B cell (primary cell): ENCODE data around the gene ITGA6. TPM values are rescaled to one million over a fixed set of nuclear protein-coding genes. Genes with fewer than 3 reads are reported as not detected.

ENCODE experiments used
- ATAC-seq: fragments of 200-7000 bp; cut with Tn5 transposase; one replicate; pipeline ENCODE4 v1.10.0; 2021; ENCODE audit warnings: low read depth, mild to moderate bottlenecking, moderate number of reproducible peaks, moderate library complexity
- CTCF ChIA-PET: fragments of 350-600 bp; sonication (Branson Sonifier 250); formaldehyde crosslinking; loops from one replicate; lab custom pipeline; 2021; ENCODE audit warnings: antibody characterized with exemption, inconsistent platforms; lab: Charles Lee
- POLR2A ChIA-PET: fragments of 350-600 bp; sonication (Branson Sonifier 250); formaldehyde crosslinking; loops from one replicate; lab custom pipeline; 2021; ENCODE audit warnings: antibody characterized with exemption; lab: Charles Lee
- DNase-seq: peaks from one replicate; pipeline ENCODE4 v3.0.0; 2013
- H2AFZ ChIP-seq: 2 replicates; pipeline ENCODE4 v1.6.1; 2012; ENCODE audit warnings: mild to moderate bottlenecking, low read depth, low read length; ENCODE audit not compliant: insufficient read depth, poor library complexity, severe bottlenecking
- H3K27ac ChIP-seq, 2 donors: 1 replicate in 1 of 2; 2 replicates in 1 of 2; pipeline ENCODE4 v1.5.1; 2012 to 2013; ENCODE audit warnings: low read length in 2 of 2, mild to moderate bottlenecking in 2 of 2, moderate library complexity in 1 of 2
- H3K27me3 ChIP-seq, 4 experiments: fragments of 200-600 bp in 1 of 4; sonication (generic) in 1 of 4; replicated peaks in 1 of 4; 1 replicate in 2 of 4; 2 replicates in 2 of 4; pipeline versions ENCODE4 v1.6.1 to v1.7.0; 2013 to 2016; ENCODE audit warnings: low read length in 3 of 4, mild to moderate bottlenecking in 2 of 4, mixed read lengths in 1 of 4, moderate library complexity in 1 of 4; ENCODE audit not compliant: insufficient read depth in 4 of 4, control insufficient read depth in 3 of 4; ENCODE audit errors: control extremely low read depth in 1 of 4
- H3K36me3 ChIP-seq, 2 experiments: replicated peaks in 1 of 2; 1 replicate in 1 of 2; 2 replicates in 1 of 2; pipeline versions ENCODE4 v1.6.1 to v1.7.1; 2013; ENCODE audit warnings: low read length in 1 of 2; ENCODE audit not compliant: insufficient read depth in 2 of 2, control insufficient read depth in 1 of 2; ENCODE audit errors: control extremely low read depth in 1 of 2, extremely low read depth in 1 of 2
- H3K4me1 ChIP-seq, 2 donors: fragments of 200-600 bp in 1 of 2; sonication (generic) in 1 of 2; 1 replicate in 1 of 2; 2 replicates in 1 of 2; pipeline versions ENCODE4 v1.5.1 to v1.6.1; 2013 to 2017; ENCODE audit warnings: low read length in 2 of 2; ENCODE audit not compliant: control insufficient read depth in 2 of 2, insufficient read depth in 2 of 2
- H3K4me2 ChIP-seq: replicated peaks from 2 replicates; pipeline ENCODE3; 2012; ENCODE audit warnings: mild to moderate bottlenecking, low read depth, low read length; ENCODE audit not compliant: poor library complexity, severe bottlenecking
- H3K4me3 ChIP-seq, 5 experiments: fragments of 200-600 bp in 1 of 5; sonication (generic) in 1 of 5; 1 replicate in 3 of 5; 2 replicates in 2 of 5; pipeline versions ENCODE4 v1.5.1 to v1.7.0; 2011 to 2016; ENCODE audit warnings: low read length in 4 of 5, mild to moderate bottlenecking in 4 of 5, low read depth in 2 of 5, control low read depth in 1 of 5, moderate library complexity in 1 of 5; ENCODE audit not compliant: insufficient read depth in 1 of 5; ENCODE audit errors: control extremely low read depth in 1 of 5, extremely low read depth in 1 of 5
- H3K79me2 ChIP-seq: fragments of 200-600 bp; sonication (generic); one replicate; pipeline ENCODE4 v1.6.0; 2016; ENCODE audit warnings: low read length; ENCODE audit not compliant: control insufficient read depth, insufficient read depth
- H3K9ac ChIP-seq: fragments of 200-600 bp; sonication (generic); 2 replicates; pipeline ENCODE4 v1.6.1; 2017; ENCODE audit warnings: mild to moderate bottlenecking, low read length, moderate library complexity
- H3K9me3 ChIP-seq, 3 donors: one replicate each; pipeline versions ENCODE4 v1.6.1 to v1.7.1; 2013; ENCODE audit warnings: low read length in 2 of 3; ENCODE audit not compliant: control insufficient read depth in 2 of 3, insufficient read depth in 1 of 3; ENCODE audit errors: control extremely low read depth in 1 of 3
- H4K20me1 ChIP-seq: 2 replicates; pipeline ENCODE4 v1.6.0; 2012; ENCODE audit warnings: mild to moderate bottlenecking, low read length; ENCODE audit not compliant: insufficient read depth, control insufficient read depth, poor library complexity, severe bottlenecking
- H3K27ac Mint-ChIP-seq: one replicate; pipeline ENCODE4 v1.8.0; 2021; ENCODE audit warnings: mixed read lengths
- H3K27me3 Mint-ChIP-seq: one replicate; pipeline ENCODE4 v1.8.0; 2021; ENCODE audit warnings: mixed read lengths
- H3K4me1 Mint-ChIP-seq: one replicate; pipeline ENCODE4 v1.8.0; 2021; ENCODE audit warnings: mixed read lengths
- H3K4me3 Mint-ChIP-seq: one replicate; pipeline ENCODE4 v1.8.0; 2021; ENCODE audit warnings: mixed read lengths
- H3K9me3 Mint-ChIP-seq: one replicate; pipeline ENCODE4 v1.8.0; 2022; ENCODE audit warnings: mixed read lengths; ENCODE audit not compliant: insufficient read depth
- EZH2 ChIP-seq: IDR thresholded peaks from 2 replicates; pipeline ENCODE4 v1.6.1; 2012; ENCODE audit warnings: borderline replicate concordance, low read depth, mild to moderate bottlenecking, moderate library complexity, low read length; ENCODE audit not compliant: insufficient read depth, poor library complexity, severe bottlenecking
- WGBS: methylation state at CpG from one replicate; pipeline ENCODE4 v1.1.5; 2013; ENCODE audit warnings: missing lambda C conversion rate; ENCODE audit not compliant: insufficient coverage; 5-methylcytosine and 5-hydroxymethylcytosine counted together
- intact Hi-C: fragments of 100-400 bp; cut with micrococcal nuclease; formaldehyde crosslinking; loops from one replicate; pipeline ENCODE4 v1.10.0; 2022
- polyA plus RNA-seq: library from polyadenylated mRNA; depleted of rRNA; stranded (reverse); fragments of >200 nt; gene quantifications from 2 replicates; pipeline ENCODE4 v1.2.3, GENCODE V29; 2012
- total RNA-seq, 2 donors: library from RNA; stranded (reverse); fragments of 120-200 nt in 1 of 2; gene quantifications; 1 replicate in 1 of 2; 2 replicates in 1 of 2; pipeline versions ENCODE4 v1.2.3 to v1.2.4, GENCODE V29; 2013 to 2022
- TF ChIP-seq, protein P1 (sequence below): fragments of 200-600 bp; IDR thresholded peaks from one replicate; pipeline ENCODE4 v1.8.0; 2022; ENCODE audit warnings: antibody characterized with exemption, mild to moderate bottlenecking

The ITGA6 gene
- total and polyA plus RNA-seq, 2 donors (not counting 1 experiment from before 2014, with no cell fraction given) = 0.17 to 0.98 TPM

DNA sequence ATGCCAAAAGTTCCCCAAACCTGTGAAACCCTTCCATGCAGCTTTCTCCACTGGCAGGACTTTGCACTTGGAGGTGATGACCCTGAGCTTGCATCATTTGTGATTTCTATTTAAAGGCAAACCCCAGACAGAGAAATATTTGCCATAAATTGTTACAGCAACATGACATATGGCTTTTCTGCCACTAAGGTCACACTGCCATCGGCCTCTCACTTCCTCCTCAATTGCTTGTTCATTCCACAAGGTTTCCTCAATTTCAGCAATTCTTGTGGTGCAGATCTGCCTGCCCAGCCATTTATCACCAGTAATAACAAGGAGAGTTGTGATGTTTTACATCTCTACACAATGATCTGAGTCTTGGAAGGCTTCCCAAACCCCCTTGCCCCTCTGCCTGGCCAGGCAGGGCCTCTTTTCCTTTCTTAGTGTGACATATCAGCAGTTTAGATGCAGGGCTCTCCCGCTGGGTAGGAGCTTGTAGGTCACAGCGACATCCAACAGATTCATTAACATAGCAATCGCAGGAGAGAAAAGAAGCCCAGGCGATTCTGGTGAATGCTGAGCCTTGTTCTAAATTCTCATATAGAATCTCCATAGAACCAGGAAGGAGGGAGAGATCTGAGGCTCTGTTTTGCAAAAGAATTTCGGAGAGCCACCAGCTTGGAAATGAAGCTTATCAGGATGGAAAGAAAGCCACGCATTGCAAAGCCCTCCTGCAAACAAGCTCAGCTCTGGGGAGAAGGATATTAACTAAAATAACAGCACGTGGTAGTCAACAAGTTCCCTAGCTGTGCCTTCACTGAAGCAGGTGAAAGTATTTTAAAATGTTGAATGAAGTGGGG is 46.7 kb upstream of the ITGA6 start:
- TF ChIP-seq, protein P1, sequence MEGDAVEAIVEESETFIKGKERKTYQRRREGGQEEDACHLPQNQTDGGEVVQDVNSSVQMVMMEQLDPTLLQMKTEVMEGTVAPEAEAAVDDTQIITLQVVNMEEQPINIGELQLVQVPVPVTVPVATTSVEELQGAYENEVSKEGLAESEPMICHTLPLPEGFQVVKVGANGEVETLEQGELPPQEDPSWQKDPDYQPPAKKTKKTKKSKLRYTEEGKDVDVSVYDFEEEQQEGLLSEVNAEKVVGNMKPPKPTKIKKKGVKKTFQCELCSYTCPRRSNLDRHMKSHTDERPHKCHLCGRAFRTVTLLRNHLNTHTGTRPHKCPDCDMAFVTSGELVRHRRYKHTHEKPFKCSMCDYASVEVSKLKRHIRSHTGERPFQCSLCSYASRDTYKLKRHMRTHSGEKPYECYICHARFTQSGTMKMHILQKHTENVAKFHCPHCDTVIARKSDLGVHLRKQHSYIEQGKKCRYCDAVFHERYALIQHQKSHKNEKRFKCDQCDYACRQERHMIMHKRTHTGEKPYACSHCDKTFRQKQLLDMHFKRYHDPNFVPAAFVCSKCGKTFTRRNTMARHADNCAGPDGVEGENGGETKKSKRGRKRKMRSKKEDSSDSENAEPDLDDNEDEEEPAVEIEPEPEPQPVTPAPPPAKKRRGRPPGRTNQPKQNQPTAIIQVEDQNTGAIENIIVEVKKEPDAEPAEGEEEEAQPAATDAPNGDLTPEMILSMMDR = no peak
- TF ChIP-seq EZH2 = no peak
- Mint-ChIP-seq H3K27me3 (peaks cover 8% of the 10 kb centered on the region), H3K27ac (no peak overlapping the region), H3K4me3 (no peak overlapping the region), H3K4me1 (peaks cover 12% of the 10 kb centered on the region), H3K9me3 (peaks cover 4% of the 10 kb centered on the region)
- Histone ChIP-seq H2AFZ (no peak overlapping the region), H3K36me3 (no peaks in the 10 kb centered on the region), H3K9me3 (peaks cover 0 to 11% (median 6%) of the 10 kb centered on the region in 3 donors), H3K4me3 (no peak overlapping the region), H3K27me3 (peaks cover 0 to 6% (median 0%) of the 10 kb centered on the region in 4 experiments), H3K79me2 (no peaks in the 10 kb centered on the region), H3K9ac (no peak overlapping the region), H3K4me2 (no peak overlapping the region), H3K4me1 (peaks cover 6 to 7% of the 10 kb centered on the region in 2 donors), H4K20me1 (no peaks in the 10 kb centered on the region), H3K27ac (no peak overlapping the region)
- ChIA-PET CTCF (no interaction called here), POLR2A (no interaction called here)
- DNase-seq = no peak
- ATAC-seq = no peak
- WGBS = 38% methylated on average over 3 of the region's 8 CpGs
- intact Hi-C loops = no loop called here

- CTCF ChIA-PET = no interaction called here
- peaks cover 10% of the 10 kb centered on the region for H3K27me3 Mint-ChIP-seq
- POLR2A ChIA-PET = no interaction called here
- peaks cover 6 to 7% of the 10 kb centered on the region in 2 donors for H3K4me1 ChIP-seq
- no peak for TF ChIP-seq EZH2
- TF ChIP-seq, protein P1 = no peak
- H3K4me3 Mint-ChIP-seq = no peak overlapping the region
- H3K9me3 Mint-ChIP-seq = peaks cover 4% of the 10 kb centered on the region
- intact Hi-C loops = no loop called here
- no peaks in the 10 kb centered on the region for H3K79me2 ChIP-seq
- H3K4me2 ChIP-seq = no peak overlapping the region
- peaks cover 0 to 11% (median 6%) of the 10 kb centered on the region in 3 donors for H3K9me3 ChIP-seq
- peaks cover 12% of the 10 kb centered on the region for H3K4me1 Mint-ChIP-seq
- H2AFZ ChIP-seq = no peak overlapping the region
- H3K36me3 ChIP-seq = no peaks in the 10 kb centered on the region
- WGBS = 83% methylated on average over 1 of the region's 3 CpGs
- no peak for DNase-seq
- no peak overlapping the region for H3K27ac Mint-ChIP-seq
- no peak overlapping the region for H3K27ac ChIP-seq
- H3K4me3 ChIP-seq = no peak overlapping the region
- no peak overlapping the region for H3K9ac ChIP-seq
- H3K27me3 ChIP-seq = peaks cover 0 to 6% (median 0%) of the 10 kb centered on the region in 4 experiments
- no peak for ATAC-seq
- H4K20me1 ChIP-seq = no peaks in the 10 kb centered on the region
Observed at GRCh38 chr2:172381275-172382027, 45.9 kb upstream of the ITGA6 start.
